ENCODE measurements around the gene FAM13C. TPM values are rescaled to one million over a fixed set of nuclear protein-coding genes. Genes with fewer than 3 reads are reported as not detected.
"Not testable (repeated sequence)": the region's sequence is repeated elsewhere in the genome, so short reads cannot be mapped to it uniquely, and the experiment has no call there.

The FAM13C gene
- 10 to 100 TPM in 11 of 12 donors, not detected in 1; 31.1 to 67.0 (median 37.6) TPM for polyA plus RNA-seq (ENCODE audit: insufficient read length in 12 of 12)
- long read RNA-seq, donor 1, partial matches to known transcripts: 0 of 1 reads
- long read RNA-seq, donor 1, other reads (novel, unspliced or antisense): 0 of 1 reads
- long read RNA-seq, donor 2, transcript FAM13C-217 (14 exons, 3,333 nt): major isoform, 5 of 6 reads
- long read RNA-seq, donor 2, partial matches to known transcripts: 0 of 6 reads
- long read RNA-seq, donor 2, other reads (novel, unspliced or antisense): 0 of 6 reads
- long read RNA-seq, donor 3, partial matches to known transcripts: 0 of 2 reads
- long read RNA-seq, donor 3, other reads (novel, unspliced or antisense): 0 of 2 reads
- long read RNA-seq, donor 4, partial matches to known transcripts: 0 of 1 reads
- long read RNA-seq, donor 4, other reads (novel, unspliced or antisense): 0 of 1 reads
- long read RNA-seq, donor 5: 0 reads
- long read RNA-seq, donor 6, partial matches to known transcripts: 0 of 1 reads
- long read RNA-seq, donor 6, other reads (novel, unspliced or antisense): 0 of 1 reads
- long read RNA-seq, donor 7, partial matches to known transcripts: 0 of 2 reads
- long read RNA-seq, donor 7, other reads (novel, unspliced or antisense): 0 of 2 reads
- long read RNA-seq, donor 8, partial matches to known transcripts: 0 of 4 reads
- long read RNA-seq, donor 8, other reads (novel, unspliced or antisense): 0 of 4 reads
- long read RNA-seq, donor 9, partial matches to known transcripts: 0 of 3 reads
- long read RNA-seq, donor 9, other reads (novel, unspliced or antisense): 0 of 3 reads
- long read RNA-seq, donor 10, partial matches to known transcripts: 0 of 2 reads
- long read RNA-seq, donor 10, other reads (novel, unspliced or antisense): 0 of 2 reads
- long read RNA-seq, donor 11, partial matches to known transcripts: 0 of 4 reads
- long read RNA-seq, donor 11, other reads (novel, unspliced or antisense): 0 of 4 reads

- peak; percentile 72 for DNase-seq
Measured at GRCh38 chr10:59362144-59362958, at the start of gene FAM13C. Gene FAM13C (minus strand): TSS chr10:59362549. CDS start chr10:59362460, 89 bp downstream.

GRCh38 chr10:59405235-59405634 lies 42.9 kb upstream of the FAM13C start:
- DNase-seq: no peak

- DNase-seq: no peak
Measured at GRCh38 chr10:59400214-59400613, 37.9 kb upstream of the FAM13C start.

GRCh38 chr10:59399329-59399728 lies 37.0 kb upstream of the FAM13C start:
- not testable (repeated sequence) for DNase-seq

- DNase-seq: no peak
Measured at GRCh38 chr10:59397961-59398360, 35.6 kb upstream of the FAM13C start.

GRCh38 chr10:59395984-59396383 lies 33.6 kb upstream of the FAM13C start:
- no peak for DNase-seq

- no peak for DNase-seq
Measured at GRCh38 chr10:59393349-59393748, 31.0 kb upstream of the FAM13C start.

- no peak for DNase-seq
Measured at GRCh38 chr10:59391060-59391459, 28.7 kb upstream of the FAM13C start.

- DNase-seq: no peak
Measured at GRCh38 chr10:59388671-59388976, 26.3 kb upstream of the FAM13C start.

- no peak for DNase-seq
Measured at GRCh38 chr10:59387951-59388670, 25.8 kb upstream of the FAM13C start.

GRCh38 chr10:59384761-59385160 lies 22.4 kb upstream of the FAM13C start:
- no peak for DNase-seq

GRCh38 chr10:59383908-59384307 lies 21.6 kb upstream of the FAM13C start:
- no peak for DNase-seq

GRCh38 chr10:59383436-59383835 lies 21.1 kb upstream of the FAM13C start:
- no peak for DNase-seq

- DNase-seq: no peak
Measured at GRCh38 chr10:59382831-59383295, 20.5 kb upstream of the FAM13C start.

- DNase-seq: no peak
Measured at GRCh38 chr10:59381687-59382086, 19.3 kb upstream of the FAM13C start.

- no peak for DNase-seq
Measured at GRCh38 chr10:59376846-59377245, 14.5 kb upstream of the FAM13C start.

GRCh38 chr10:59375990-59376389 lies 13.6 kb upstream of the FAM13C start:
- DNase-seq: no peak

GRCh38 chr10:59374916-59375315 lies 12.6 kb upstream of the FAM13C start:
- no peak for DNase-seq

- DNase-seq: no peak
Measured at GRCh38 chr10:59373071-59373470, 10.7 kb upstream of the FAM13C start.

GRCh38 chr10:59372543-59372942 lies 10.2 kb upstream of the FAM13C start:
- no peak for DNase-seq

GRCh38 chr10:59366290-59366689 lies 3.9 kb upstream of the FAM13C start:
- peak; percentile 91 for DNase-seq
